Raji (cell line): ENCODE data around the gene PRR5L.

ENCODE experiments used
- POLR2A ChIP-seq: IDR thresholded peaks from 2 replicates; pipeline ENCODE4 v1.6.1; 2011; ENCODE audit warnings: low read depth, low read length, control low read depth; ENCODE audit not compliant: insufficient read depth

The PRR5L gene

GRCh38 chr11:36375353-36376008 is 79.4 kb downstream of the PRR5L start:
- TF ChIP-seq POLR2A = no peak

- TF ChIP-seq POLR2A = no peak
Measured at GRCh38 chr11:36376009-36376887, 80.2 kb downstream of the PRR5L start.

GRCh38 chr11:36376888-36377758 is 81.0 kb downstream of the PRR5L start:
- TF ChIP-seq POLR2A = no peak

- no peak for TF ChIP-seq POLR2A
Measured at GRCh38 chr11:36377759-36378564, 81.9 kb downstream of the PRR5L start.

GRCh38 chr11:36379653-36380052 is 83.6 kb downstream of the PRR5L start:
- TF ChIP-seq POLR2A = no peak

- no peak for TF ChIP-seq POLR2A
Measured at GRCh38 chr11:36380296-36381014, 84.4 kb downstream of the PRR5L start.

- TF ChIP-seq POLR2A = no peak
Measured at GRCh38 chr11:36381015-36381360, 84.9 kb downstream of the PRR5L start.

GRCh38 chr11:36383195-36383594 is 87.1 kb downstream of the PRR5L start:
- TF ChIP-seq POLR2A = no peak

- no peak for TF ChIP-seq POLR2A
Measured at GRCh38 chr11:36385121-36385970, 89.3 kb downstream of the PRR5L start.

GRCh38 chr11:36386411-36386810 is 90.3 kb downstream of the PRR5L start:
- no peak for TF ChIP-seq POLR2A

GRCh38 chr11:36388071-36388470 is 92.0 kb downstream of the PRR5L start:
- no peak for TF ChIP-seq POLR2A

GRCh38 chr11:36388951-36389350 is 92.9 kb downstream of the PRR5L start:
- no peak for TF ChIP-seq POLR2A

GRCh38 chr11:36389811-36390210 is 93.7 kb downstream of the PRR5L start:
- no peak for TF ChIP-seq POLR2A
